Measurements from ENCODE around the gene DYNLT4.
A peak's percentile ranks its signal among the peaks of the same experiment; 100 is the strongest.

The DYNLT4 gene

DNA sequence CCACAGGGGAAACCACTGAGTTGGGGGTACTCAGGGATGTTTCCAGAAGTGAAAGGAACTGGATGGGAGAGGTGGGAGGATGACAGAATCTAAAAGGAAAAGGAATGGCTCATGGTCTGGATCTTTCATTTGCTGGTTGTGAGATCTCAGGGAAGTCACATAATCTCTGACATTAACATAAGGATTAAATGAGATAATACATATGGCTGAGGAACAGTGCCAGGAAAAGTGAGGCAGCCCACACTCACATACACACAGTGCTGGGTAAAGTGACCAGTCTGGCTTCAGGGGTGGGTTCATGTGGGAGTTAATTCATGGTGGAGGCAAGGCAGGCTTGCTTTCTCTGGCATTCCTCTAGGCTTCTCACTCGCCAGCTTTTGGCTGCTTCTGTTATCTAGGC, 39.8 kb upstream of the DYNLT4 start:
- Histone ChIP-seq H3K4me1 (ENCODE audit: control insufficient read depth, low read length) (peaks cover 9% of the 10 kb centered on the region), H3K27ac (ENCODE audit: low read depth, low read length) (no peak overlapping the region), H3K9me3 (ENCODE audit: control insufficient read depth, insufficient read depth, low read length) (no peaks in the 10 kb centered on the region), H3F3A (ENCODE audit: control insufficient read depth, insufficient read depth) (peaks cover 6% of the 10 kb centered on the region; the same call in 1 of the 2 replicates), H3K36me3 (ENCODE audit: control insufficient read depth, low read length) (peaks cover 4% of the 10 kb centered on the region; the same call in 1 of the 2 replicates), H3K9me2 (replicated peaks; ENCODE audit: control insufficient read depth, low read length) (no peaks in the 10 kb centered on the region), H4K20me1 (ENCODE audit: control insufficient read depth, insufficient read depth, low read depth, low read length) (no peaks in the 10 kb centered on the region), H3K4me2 (ENCODE audit: low read length) (no peak overlapping the region), H3K27me3 (ENCODE audit: control insufficient read depth, low read length) (peaks cover 8% of the 10 kb centered on the region; the same call in 1 of the 2 replicates), H3K79me2 (ENCODE audit: control insufficient read depth, low read length) (no peaks in the 10 kb centered on the region), H3K4me3 (ENCODE audit: low read length) (no peak overlapping the region)
- TF ChIP-seq, protein P1, sequence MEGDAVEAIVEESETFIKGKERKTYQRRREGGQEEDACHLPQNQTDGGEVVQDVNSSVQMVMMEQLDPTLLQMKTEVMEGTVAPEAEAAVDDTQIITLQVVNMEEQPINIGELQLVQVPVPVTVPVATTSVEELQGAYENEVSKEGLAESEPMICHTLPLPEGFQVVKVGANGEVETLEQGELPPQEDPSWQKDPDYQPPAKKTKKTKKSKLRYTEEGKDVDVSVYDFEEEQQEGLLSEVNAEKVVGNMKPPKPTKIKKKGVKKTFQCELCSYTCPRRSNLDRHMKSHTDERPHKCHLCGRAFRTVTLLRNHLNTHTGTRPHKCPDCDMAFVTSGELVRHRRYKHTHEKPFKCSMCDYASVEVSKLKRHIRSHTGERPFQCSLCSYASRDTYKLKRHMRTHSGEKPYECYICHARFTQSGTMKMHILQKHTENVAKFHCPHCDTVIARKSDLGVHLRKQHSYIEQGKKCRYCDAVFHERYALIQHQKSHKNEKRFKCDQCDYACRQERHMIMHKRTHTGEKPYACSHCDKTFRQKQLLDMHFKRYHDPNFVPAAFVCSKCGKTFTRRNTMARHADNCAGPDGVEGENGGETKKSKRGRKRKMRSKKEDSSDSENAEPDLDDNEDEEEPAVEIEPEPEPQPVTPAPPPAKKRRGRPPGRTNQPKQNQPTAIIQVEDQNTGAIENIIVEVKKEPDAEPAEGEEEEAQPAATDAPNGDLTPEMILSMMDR (IDR thresholded peaks at IDR 0.05; ENCODE audit: low read depth, low read length, poor library complexity, severe bottlenecking), result no peak
- TF ChIP-seq EZH2phosphoT487 (IDR thresholded peaks at IDR 0.05; ENCODE audit: borderline replicate concordance, low read length), result no peak

DNA sequence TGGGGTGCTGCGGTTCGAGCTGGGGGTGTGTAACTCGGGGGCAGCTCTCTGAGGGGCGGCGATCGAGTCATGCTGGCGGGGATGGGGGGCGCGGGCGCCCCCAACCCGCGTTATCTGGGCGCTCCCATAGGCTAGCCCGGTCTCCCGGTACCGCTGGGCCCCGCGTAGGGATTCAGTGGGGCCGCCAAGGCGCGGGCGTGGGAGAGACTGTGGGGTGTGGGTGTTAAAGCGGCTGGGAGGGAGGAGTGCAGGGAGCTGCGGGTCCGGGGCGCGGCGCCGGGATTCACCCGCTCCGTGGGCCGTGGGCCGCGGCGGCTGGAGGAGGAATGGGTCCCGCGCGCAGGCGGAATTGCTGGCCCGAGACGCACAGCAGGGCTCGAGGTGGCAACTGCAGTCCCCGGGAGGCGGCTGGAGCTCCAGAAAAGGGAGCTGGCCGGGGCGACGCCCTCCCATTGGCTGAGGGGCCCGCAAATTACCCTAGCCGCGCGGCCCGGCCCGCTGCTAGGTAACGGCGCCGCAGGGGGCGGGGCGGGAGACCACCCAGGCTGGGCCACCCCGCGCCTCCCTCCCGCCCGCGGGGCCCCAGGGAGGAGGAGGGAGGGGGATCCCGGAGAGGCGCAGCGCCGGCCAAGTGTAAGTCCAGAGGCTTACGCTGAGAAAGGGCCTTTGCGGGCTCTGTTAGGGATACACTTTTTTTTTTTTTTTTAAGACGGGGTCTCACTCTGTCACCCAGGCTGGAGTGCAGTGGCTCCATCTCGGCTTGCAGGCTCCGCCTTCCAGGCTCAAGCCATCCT, 35.9 kb upstream of the DYNLT4 start, which contains the start of gene PTCH2:
PTCH2 (minus strand) TSS at position 392 of the 794 bp plus-strand sequence; CDS start at position 71, 321 bp downstream.
- Histone ChIP-seq H3K36me3 (ENCODE audit: control insufficient read depth, low read length) (no peaks in the 10 kb centered on the region), H3K4me3 (ENCODE audit: low read length) (peak within 1 kb of the TSS; percentile 66)

DNA sequence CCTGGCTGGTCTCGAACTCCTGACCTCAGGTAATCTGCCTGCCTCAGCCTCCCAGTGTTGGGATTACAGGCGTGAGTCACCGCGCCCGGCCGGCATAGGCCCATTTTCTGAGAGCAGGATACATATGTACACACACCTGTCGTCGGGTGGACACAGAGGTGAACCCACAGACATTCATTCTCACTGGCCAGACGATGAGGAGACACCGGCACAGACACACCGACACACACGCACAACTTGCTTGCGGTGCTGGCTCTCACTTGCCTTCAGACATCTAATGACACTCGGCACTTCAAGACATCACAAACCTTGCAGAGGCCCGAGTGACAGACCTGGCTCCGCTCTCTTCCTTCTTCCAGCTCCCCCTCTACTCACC, 35.3 kb upstream of the DYNLT4 start:
- H3K9me3 ChIP-seq (ENCODE audit: control insufficient read depth, insufficient read depth, low read length), result no peaks in the 10 kb centered on the region
- peaks cover 9% of the 10 kb centered on the region for H3K4me1 ChIP-seq (ENCODE audit: control insufficient read depth, low read length)
- TF ChIP-seq EZH2phosphoT487 (IDR thresholded peaks at IDR 0.05; ENCODE audit: borderline replicate concordance, low read length), result no peak
- TF ChIP-seq, protein P1 (IDR thresholded peaks at IDR 0.05; ENCODE audit: low read depth, low read length, poor library complexity, severe bottlenecking), result no peak
- H3F3A ChIP-seq (ENCODE audit: control insufficient read depth, insufficient read depth), result peaks cover 6% of the 10 kb centered on the region; the same call in 1 of the 2 replicates
- no peaks in the 10 kb centered on the region for H3K36me3 ChIP-seq (ENCODE audit: control insufficient read depth, low read length)
- no peaks in the 10 kb centered on the region for H3K79me2 ChIP-seq (ENCODE audit: control insufficient read depth, low read length)
- H3K27ac ChIP-seq (ENCODE audit: low read depth, low read length), result no peak overlapping the region
- H4K20me1 ChIP-seq (ENCODE audit: control insufficient read depth, insufficient read depth, low read depth, low read length), result no peaks in the 10 kb centered on the region
- H3K4me2 ChIP-seq (ENCODE audit: low read length), result peak overlapping the region; percentile 77
- H3K9me2 ChIP-seq (replicated peaks; ENCODE audit: control insufficient read depth, low read length), result no peaks in the 10 kb centered on the region
- H3K27me3 ChIP-seq (ENCODE audit: control insufficient read depth, low read length), result peaks cover 14% of the 10 kb centered on the region; the same call in 1 of the 2 replicates
- peak overlapping the region; percentile 66 for H3K4me3 ChIP-seq (ENCODE audit: low read length)

More for the DNA sequence above, 35.9 kb upstream of the DYNLT4 start, which contains the start of gene PTCH2:
- Histone ChIP-seq H3K4me1 (ENCODE audit: control insufficient read depth, low read length) (peaks cover 9% of the 10 kb centered on the region), H3K4me2 (ENCODE audit: low read length) (peak within 1 kb of the TSS; percentile 77), H3K9me3 (ENCODE audit: control insufficient read depth, insufficient read depth, low read length) (no peaks in the 10 kb centered on the region), H3K79me2 (ENCODE audit: control insufficient read depth, low read length) (no peaks in the 10 kb centered on the region), H3K27ac (ENCODE audit: low read depth, low read length) (no peak within 1 kb of the TSS), H3F3A (ENCODE audit: control insufficient read depth, insufficient read depth) (peaks cover 6% of the 10 kb centered on the region; the same call in 1 of the 2 replicates), H3K27me3 (ENCODE audit: control insufficient read depth, low read length) (peaks cover 14% of the 10 kb centered on the region; the same call in 1 of the 2 replicates), H4K20me1 (ENCODE audit: control insufficient read depth, insufficient read depth, low read depth, low read length) (no peaks in the 10 kb centered on the region), H3K9me2 (replicated peaks; ENCODE audit: control insufficient read depth, low read length) (no peaks in the 10 kb centered on the region)
- TF ChIP-seq EZH2phosphoT487 (IDR thresholded peaks at IDR 0.05; ENCODE audit: borderline replicate concordance, low read length), result 0 out of 2 replicates have a peak, but pooled peaks have one; percentile 50
- TF ChIP-seq, protein P1 (IDR thresholded peaks at IDR 0.05; ENCODE audit: low read depth, low read length, poor library complexity, severe bottlenecking), result no peak

All from DOHH2 (cell line).